GM23338 (cell line): ENCODE data around the gene CHST4. TPM values are rescaled to one million over a fixed set of nuclear protein-coding genes. Genes with fewer than 3 reads are reported as not detected.
A peak's percentile ranks its signal among the peaks of the same experiment; 100 is the strongest.
"Not testable (repeated sequence)": the region's sequence is repeated elsewhere in the genome, so short reads cannot be mapped to it uniquely, and the experiment has no call there.

Experiments used
- ATAC-seq: fragments of 200-7000 bp; cut with Tn5 transposase; 3 replicates; pipeline ENCODE4 v1.9.1; 2020
- DNase-seq: peaks from one replicate; pipeline ENCODE4 v3.0.0-alpha.2; 2015; ENCODE audit warnings: low spot score
- H2AFZ ChIP-seq: fragments of 200-600 bp; sonication (generic); 2 replicates; pipeline ENCODE4 v1.8.0; 2016; ENCODE audit warnings: antibody characterized with exemption, mild to moderate bottlenecking, moderate library complexity
- H3F3A ChIP-seq: fragments of 200-600 bp; sonication (generic); replicated peaks from 2 replicates; pipeline ENCODE4 v1.8.0; 2017; ENCODE audit warnings: antibody characterized with exemption, mixed run types, low read depth
- H3K27ac ChIP-seq: fragments of 200-600 bp; sonication (generic); 2 replicates; pipeline ENCODE4 v1.6.1; 2016; ENCODE audit warnings: low read depth
- H3K27me3 ChIP-seq: fragments of 200-600 bp; sonication (generic); 2 replicates; pipeline ENCODE4 v1.8.0; 2016; ENCODE audit warnings: mild to moderate bottlenecking, mixed run types, moderate library complexity; ENCODE audit not compliant: insufficient read depth
- H3K36me3 ChIP-seq: fragments of 200-600 bp; sonication (generic); 2 replicates; pipeline ENCODE4 v1.8.0; 2016; ENCODE audit warnings: mild to moderate bottlenecking; ENCODE audit not compliant: insufficient read depth
- H3K4me1 ChIP-seq: fragments of 200-600 bp; sonication (generic); 2 replicates; pipeline ENCODE4 v1.8.0; 2016; ENCODE audit warnings: mild to moderate bottlenecking, moderate library complexity; ENCODE audit not compliant: insufficient read depth
- H3K4me2 ChIP-seq: fragments of 200-600 bp; sonication (generic); 2 replicates; pipeline ENCODE4 v1.7.1; 2017; ENCODE audit warnings: mixed run types
- H3K4me3 ChIP-seq: fragments of 200-600 bp; sonication (generic); 2 replicates; pipeline ENCODE4 v1.6.1; 2016; ENCODE audit warnings: mixed run types
- H3K79me2 ChIP-seq: fragments of 200-600 bp; sonication (generic); replicated peaks from 2 replicates; pipeline ENCODE4 v1.8.0; 2017; ENCODE audit warnings: mild to moderate bottlenecking; ENCODE audit not compliant: insufficient read depth
- H3K9me2 ChIP-seq: fragments of 200-600 bp; sonication (generic); 2 replicates; pipeline ENCODE4 v1.8.0; 2017; ENCODE audit not compliant: insufficient read depth
- H4K20me1 ChIP-seq: fragments of 200-600 bp; sonication (generic); replicated peaks from 2 replicates; pipeline ENCODE4 v1.8.0; 2017; ENCODE audit warnings: mild to moderate bottlenecking; ENCODE audit not compliant: insufficient read depth
- H3K27ac Mint-ChIP-seq: 2 replicates; pipeline ENCODE4 v1.8.0; 2020; ENCODE audit warnings: inconsistent platforms, mild to moderate bottlenecking, moderate library complexity, mixed read lengths
- H3K27me3 Mint-ChIP-seq: 3 replicates; pipeline ENCODE4 v1.8.0; 2022; ENCODE audit warnings: low read depth, mild to moderate bottlenecking, moderate library complexity, mixed read lengths, inconsistent platforms; ENCODE audit not compliant: insufficient read depth, poor library complexity
- H3K36me3 Mint-ChIP-seq: 3 replicates; pipeline ENCODE4 v1.8.0; 2021; ENCODE audit warnings: low read depth, mild to moderate bottlenecking, inconsistent platforms, moderate library complexity, mixed read lengths
- H3K4me1 Mint-ChIP-seq: 3 replicates; pipeline ENCODE4 v1.8.0; 2020; ENCODE audit warnings: mild to moderate bottlenecking, inconsistent platforms, mixed read lengths
- H3K4me3 Mint-ChIP-seq: 3 replicates; pipeline ENCODE4 v1.8.0; 2021; ENCODE audit warnings: moderate library complexity, mild to moderate bottlenecking, inconsistent platforms, mixed read lengths
- H3K9me3 Mint-ChIP-seq: 3 replicates; pipeline ENCODE4 v1.8.0; 2020; ENCODE audit warnings: moderate library complexity, mild to moderate bottlenecking, inconsistent platforms, mixed read lengths
- CREB1 ChIP-seq: fragments of 250-450 bp; sonication (Bioruptor Pico); IDR thresholded peaks from 2 replicates; pipeline ENCODE4 v1.5.0; 2020; ENCODE audit warnings: low read depth, mild to moderate bottlenecking, moderate library complexity
- CTCF ChIP-seq, 2 experiments: fragments of 200-600 bp in 1 of 2; sonication (generic) in 1 of 2; conservative IDR thresholded peaks; 2 replicates each; pipeline versions ENCODE4 v1.5.1 to v1.6.1; 2016 to 2017; ENCODE audit warnings: antibody characterized with exemption in 2 of 2, low read depth in 2 of 2, mild to moderate bottlenecking in 2 of 2, moderate library complexity in 1 of 2
- EZH2 ChIP-seq: fragments of 200-600 bp; sonication (generic); IDR thresholded peaks from one replicate; pipeline ENCODE4 v1.8.0; 2017; ENCODE audit warnings: antibody characterized with exemption, mild to moderate bottlenecking, low read depth; ENCODE audit not compliant: unreplicated experiment
- EZH2phosphoT487 ChIP-seq: fragments of 200-600 bp; sonication (generic); IDR thresholded peaks from one replicate; pipeline ENCODE4 v1.8.1; 2018; ENCODE audit warnings: antibody characterized with exemption; ENCODE audit not compliant: unreplicated experiment
- JUNB ChIP-seq: IDR thresholded peaks from one replicate; pipeline ENCODE4 v1.6.1; 2016; ENCODE audit warnings: antibody characterized with exemption; ENCODE audit not compliant: unreplicated experiment
- NANOG ChIP-seq: IDR thresholded peaks from 2 replicates; pipeline ENCODE4 v1.6.1; 2016; ENCODE audit warnings: antibody characterized with exemption, borderline replicate concordance
- POLR2AphosphoS5 ChIP-seq: IDR thresholded peaks from 2 replicates; pipeline ENCODE4 v1.6.1; 2016; ENCODE audit warnings: antibody characterized with exemption, low read depth
- REST ChIP-seq: IDR thresholded peaks from one replicate; pipeline ENCODE4 v1.6.1; 2018; ENCODE audit warnings: antibody characterized with exemption; ENCODE audit not compliant: unreplicated experiment
- STAT1 ChIP-seq: IDR thresholded peaks from one replicate; pipeline ENCODE4 v1.6.1; 2016; ENCODE audit warnings: antibody characterized with exemption; ENCODE audit not compliant: unreplicated experiment
- polyA plus RNA-seq: library from polyadenylated mRNA; unstranded; fragments of >200 nt; fragmentation: Nextera tagmentation; extraction: Ambion mirVana; gene quantifications from 2 replicates; pipeline ENCODE4 v1.2.1, GENCODE V29; 2016
- total RNA-seq: library from RNA; depleted of rRNA; stranded (reverse); fragments of >200 nt; shearing (Covaris generic); gene quantifications from 2 replicates; pipeline ENCODE4 v1.2.3, GENCODE V29; 2014

Gene CHST4
- total and polyA plus RNA-seq, 2 experiments from 2014 or later: 5.5 to 17.8 TPM

- TF ChIP-seq CTCF (conservative IDR thresholded peaks at IDR 0.05; ENCODE audit: low read depth in 2 of 2): no peak
- TF ChIP-seq NANOG: no peak
- TF ChIP-seq EZH2phosphoT487: no peak
- TF ChIP-seq CREB1 (CRISPR knock-in tag): no peak
- no peak for TF ChIP-seq JUNB
- TF ChIP-seq STAT1: no peak
- TF ChIP-seq POLR2AphosphoS5: no peak
- no peak for TF ChIP-seq REST
Observed at GRCh38 chr16:71557954-71558582, 31.8 kb downstream of the CHST4 start (continued).

DNA sequence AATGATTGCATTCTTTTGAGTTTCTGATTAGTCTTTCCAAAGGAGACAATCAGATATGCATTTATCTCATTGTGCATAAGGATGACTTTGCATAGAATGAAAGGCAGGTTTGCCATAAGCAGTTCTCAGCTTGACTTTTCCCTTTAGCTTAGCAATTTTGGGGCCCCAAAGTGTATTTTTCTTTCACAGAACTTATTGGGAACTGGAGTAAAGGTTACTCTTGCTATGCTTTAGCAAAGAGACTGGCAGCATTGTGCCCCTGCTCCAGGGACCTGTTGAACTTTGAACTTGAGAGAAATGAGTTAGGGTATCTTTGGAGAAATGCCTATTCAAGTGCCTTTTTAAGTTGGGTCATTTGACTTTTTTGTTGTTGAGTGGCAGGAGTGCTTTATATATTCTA is 33.6 kb downstream of the CHST4 start:
- DNase-seq (no peak), ATAC-seq (no peak)
- Histone ChIP-seq H2AFZ (no peak overlapping the region), H3F3A (no peaks in the 10 kb centered on the region), H3K27me3 (no peaks in the 10 kb centered on the region), H3K27ac (no peak overlapping the region), H3K9me2 (peaks cover 6% of the 10 kb centered on the region; the same call in 1 of the 2 replicates), H3K4me1 (no peaks in the 10 kb centered on the region), H3K79me2 (no peaks in the 10 kb centered on the region), H4K20me1 (no peaks in the 10 kb centered on the region), H3K4me3 (no peak overlapping the region), H3K4me2 (no peak overlapping the region), H3K36me3 (0 out of 2 replicates have a peak, but pooled peaks cover 6% of the 10 kb centered on the region)
- H3K4me1 Mint-ChIP-seq: peaks cover 3% of the 10 kb centered on the region; the same call in 2 of the 3 replicates
- no peak overlapping the region for H3K4me3 Mint-ChIP-seq
- TF ChIP-seq EZH2: no peak
- H3K27ac Mint-ChIP-seq: no peak overlapping the region
- H3K27me3 Mint-ChIP-seq: peaks cover 7% of the 10 kb centered on the region
- peaks cover 11% of the 10 kb centered on the region for H3K36me3 Mint-ChIP-seq
- H3K9me3 Mint-ChIP-seq: peaks cover 20% of the 10 kb centered on the region

GRCh38 chr16:71561886-71562285 is 35.7 kb downstream of the CHST4 start:
- not testable (repeated sequence) for ATAC-seq, H3K4me1 ChIP-seq, H4K20me1 ChIP-seq, H3K4me3 ChIP-seq, H3K27ac Mint-ChIP-seq, H3F3A ChIP-seq, H3K79me2 ChIP-seq, H2AFZ ChIP-seq, H3K9me2 ChIP-seq, H3K4me3 Mint-ChIP-seq, H3K36me3 ChIP-seq, H3K27ac ChIP-seq, H3K4me2 ChIP-seq, H3K27me3 ChIP-seq
- DNase-seq: peak; percentile 21
- Mint-ChIP-seq H3K9me3 (peaks cover 20% of the 10 kb centered on the region), H3K27me3 (peaks cover 11% of the 10 kb centered on the region), H3K36me3 (peaks cover 11% of the 10 kb centered on the region), H3K4me1 (peaks cover 11% of the 10 kb centered on the region)
